ENCODE results near the gene NEK1. TPM values are rescaled to one million over a fixed set of nuclear protein-coding genes. Genes with fewer than 3 reads are reported as not detected.

Gene NEK1
- total and polyA plus RNA-seq, 2 of the 4 experiments (the other 2 are of a cell fraction): 3.3 to 3.9 TPM

GRCh38 chr4:169352360-169352759 lies 260.0 kb downstream of the NEK1 start:
- TF ChIP-seq RAD21 (IDR thresholded peaks at IDR 0.05; ENCODE audit: low read length) (no peak), CTCF (conservative IDR thresholded peaks at IDR 0.05; ENCODE audit: low read depth, low read length) (no peak), RFX5 (IDR thresholded peaks at IDR 0.05; ENCODE audit: low read depth, low read length) (no peak), CHD1 (IDR thresholded peaks at IDR 0.05; ENCODE audit: low read depth, low read length) (no peak), MAZ (IDR thresholded peaks at IDR 0.05; ENCODE audit: borderline replicate concordance, low read depth, low read length) (no peak), SMC3 (IDR thresholded peaks at IDR 0.05; ENCODE audit: low read depth, low read length) (no peak), CEBPB (IDR thresholded peaks at IDR 0.05; ENCODE audit: low read depth, low read length) (no peak), RCOR1 (IDR thresholded peaks at IDR 0.05; ENCODE audit: insufficient replicate concordance, low read length) (no peak), BHLHE40 (IDR thresholded peaks at IDR 0.05; ENCODE audit: low read depth, low read length) (no peak), NFE2L2 (IDR thresholded peaks at IDR 0.05; ENCODE audit: low read depth, low read length) (no peak), ELK1 (IDR thresholded peaks at IDR 0.05; ENCODE audit: borderline replicate concordance, low read depth, low read length) (no peak), USF2 (IDR thresholded peaks at IDR 0.05; ENCODE audit: low read depth, low read length) (no peak), MAFK (IDR thresholded peaks at IDR 0.05; ENCODE audit: low read depth, low read length) (no peak), FOS (IDR thresholded peaks at IDR 0.05; ENCODE audit: low read depth, low read length) (no peak), POLR2A (IDR thresholded peaks at IDR 0.05; ENCODE audit: low read depth, low read length) (no peak), MXI1 (IDR thresholded peaks at IDR 0.05; ENCODE audit: borderline replicate concordance, low read depth, low read length) (no peak)
- H2BK120ac ChIP-seq (ENCODE audit: low read depth, low read length): no peak overlapping the region

More at GRCh38 chr4:169352360-169352759, 260.0 kb downstream of the NEK1 start:
- H4K5ac ChIP-seq (ENCODE audit: low read depth, low read length): no peak overlapping the region
- H3K79me1 ChIP-seq (ENCODE audit: low read depth in 1 of 2, low read length in 2 of 2): no peaks in the 10 kb centered on the region
- no peak overlapping the region for H2BK5ac ChIP-seq (ENCODE audit: low read depth, low read length, poor library complexity, severe bottlenecking)
- H4K91ac ChIP-seq (ENCODE audit: insufficient read depth, low read depth, low read length): no peak overlapping the region
- H3K9me3 ChIP-seq (ENCODE audit: control insufficient read depth, insufficient read depth, low read length): no peaks in the 10 kb centered on the region
- ChIA-PET CTCF (no interaction called here), POLR2A (ENCODE audit: unreplicated experiment) (no interaction called here)
- H2AFZ ChIP-seq (replicated peaks; ENCODE audit: low read length, poor library complexity): no peak overlapping the region
- no peak overlapping the region for H3K23ac ChIP-seq (ENCODE audit: low read depth, low read length)
- H3K14ac ChIP-seq (replicated peaks; ENCODE audit: low read depth, low read length): no peak overlapping the region
- intact Hi-C loops (cut with micrococcal nuclease): no loop called here
- H3K27me3 ChIP-seq (ENCODE audit: control insufficient read depth, insufficient read depth, low read length): no peaks in the 10 kb centered on the region
- H3K4me2 ChIP-seq (ENCODE audit: low read depth, low read length): no peak overlapping the region
- dilution Hi-C loops (cut with HindIII; ENCODE audit: low sequenced_read_pairs, unreplicated experiment): no loop called here
- no peak overlapping the region for H2BK20ac ChIP-seq (ENCODE audit: low read depth, low read length)
- H3K4me3 ChIP-seq (ENCODE audit: insufficient read depth, low read depth, low read length): no peak overlapping the region
- no peak overlapping the region for H3K56ac ChIP-seq (ENCODE audit: extremely low read depth, insufficient read depth, low read length)
- H2BK15ac ChIP-seq (ENCODE audit: low read depth, low read length): no peak overlapping the region
- H3K4ac ChIP-seq (ENCODE audit: low read depth, low read length): no peak overlapping the region
- no peak overlapping the region for H3K9ac ChIP-seq (ENCODE audit: low read depth, low read length)
- no peak overlapping the region for H4K8ac ChIP-seq (ENCODE audit: low read depth in 2 of 2, low read length in 2 of 2)
- no TSS peak for BruUV-seq (replicated peaks)
- in situ Hi-C loops (cut with MboI; ENCODE audit: low sequenced_read_pairs): no loop called here
- H3K18ac ChIP-seq (ENCODE audit: low read depth, low read length): no peak overlapping the region
- H3K4me1 ChIP-seq (ENCODE audit: control insufficient read depth, insufficient read depth, low read length): no peaks in the 10 kb centered on the region
- H2AK5ac ChIP-seq (ENCODE audit: low read depth, low read length): no peak overlapping the region
- H3K9me1 ChIP-seq (ENCODE audit: insufficient read depth, low read length): no peaks in the 10 kb centered on the region
- no CpG with 5 or more reads among the region's 3 CpGs for WGBS, 2 experiments (ENCODE audit: extremely low coverage in 2 of 2, insufficient read length in 1 of 2)
- no peak overlapping the region for H2AK9ac ChIP-seq (replicated peaks; ENCODE audit: low read depth, low read length, poor library complexity)
- H4K20me1 ChIP-seq (ENCODE audit: insufficient read depth, low read length): no peaks in the 10 kb centered on the region
- no peak for DNase-seq
- H3K27ac ChIP-seq (ENCODE audit: insufficient read depth, low read length): no peak overlapping the region
- H3K36me3 ChIP-seq (ENCODE audit: control insufficient read depth, insufficient read depth, low read length): no peaks in the 10 kb centered on the region
- ATAC-seq (ENCODE audit: low read depth): no peak

Measured in IMR-90 (cell line).